OCI-LY3 (cell line): ENCODE results near the gene KIAA1210.

Experiments
- H2AFZ ChIP-seq: fragments of 200-600, 300-600 bp; shearing (Covaris generic); 2 replicates; pipeline ENCODE4 v1.6.0; 2014; ENCODE audit warnings: antibody characterized with exemption, low read depth, low read length
- H3K27ac ChIP-seq: fragments of 200-600, 300-600 bp; sonication (generic); 2 replicates; pipeline ENCODE4 v1.5.1; 2014; ENCODE audit warnings: mild to moderate bottlenecking, low read length, moderate library complexity, mixed read lengths
- H3K27me3 ChIP-seq: fragments of 200-600, 300-600 bp; sonication (generic); 2 replicates; pipeline ENCODE4 v1.6.1; 2014; ENCODE audit warnings: low read depth, low read length, mixed read lengths
- H3K36me3 ChIP-seq: fragments of 200-600, 300-600 bp; sonication (generic); replicated peaks from 2 replicates; pipeline ENCODE3; 2014; ENCODE audit warnings: low read depth, low read length, mixed read lengths
- H3K4me1 ChIP-seq: fragments of 300-600, 200-600 bp; sonication (generic); 2 replicates; pipeline ENCODE4 v1.6.1; 2014; ENCODE audit warnings: low read length, mixed read lengths
- H3K4me2 ChIP-seq: fragments of 200-600, 300-600 bp; sonication (generic); 2 replicates; pipeline ENCODE4 v1.6.1; 2014; ENCODE audit warnings: low read length, mixed read lengths
- H3K4me3 ChIP-seq: fragments of 300-600, 200-600 bp; sonication (generic); 2 replicates; pipeline ENCODE4 v1.5.1; 2014; ENCODE audit warnings: antibody characterized with exemption, mild to moderate bottlenecking, low read length, moderate library complexity
- H3K79me2 ChIP-seq: fragments of 300-600, 200-600 bp; shearing (Covaris generic); 2 replicates; pipeline ENCODE4 v1.6.1; 2014; ENCODE audit warnings: mild to moderate bottlenecking, low read length, mixed read lengths
- H3K9ac ChIP-seq: fragments of 300-600, 200-600 bp; shearing (Covaris generic); 2 replicates; pipeline ENCODE4 v1.6.0; 2014; ENCODE audit warnings: mild to moderate bottlenecking, low read length, moderate library complexity
- H3K9me3 ChIP-seq: fragments of 200-600, 300-600 bp; shearing (Covaris generic); 2 replicates; pipeline ENCODE4 v1.6.1; 2014; ENCODE audit warnings: low read length, mixed read lengths; ENCODE audit not compliant: insufficient read depth
- H4K20me1 ChIP-seq: fragments of 200-600, 300-600 bp; sonication (generic); 2 replicates; pipeline ENCODE4 v1.6.1; 2016; ENCODE audit warnings: low read length, mixed read lengths; ENCODE audit not compliant: insufficient read depth
- EZH2phosphoT487 ChIP-seq: fragments of 200-600 bp; shearing (Covaris generic); IDR thresholded peaks from 2 replicates; pipeline ENCODE4 v1.6.1; 2018; ENCODE audit warnings: antibody characterized with exemption, mixed run types, low read depth
- TF ChIP-seq, protein P1 (sequence below): fragments of 200-600, 300-600 bp; sonication (generic); IDR thresholded peaks from 2 replicates; pipeline ENCODE4 v1.5.1; 2014; ENCODE audit warnings: antibody characterized with exemption, low read length, low read depth

The KIAA1210 gene

DNA sequence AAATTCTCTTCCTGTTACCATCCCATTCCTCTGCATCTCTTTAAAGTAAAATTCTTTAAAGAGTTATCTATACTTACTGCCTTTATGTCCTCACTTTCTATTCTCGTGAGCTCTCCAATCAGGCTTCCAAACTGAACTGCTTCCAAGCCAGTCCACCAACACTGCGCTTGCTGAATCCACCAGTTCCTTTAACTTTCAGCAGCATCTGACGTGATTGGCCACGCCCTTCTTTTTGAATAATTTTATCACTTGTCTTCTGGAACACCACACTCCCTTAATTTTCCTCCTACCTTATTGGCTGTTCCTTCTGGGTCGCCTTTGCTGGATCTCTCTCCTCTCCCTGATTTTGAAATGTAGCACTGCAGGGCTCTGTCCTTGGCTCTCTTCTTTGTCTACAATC, at the start of gene KIAA1210:
Gene KIAA1210 (minus strand): TSS at position 163 of the 400 bp plus-strand sequence. CDS start 4,170 bp downstream, outside the sequence.
- Histone ChIP-seq H3K9ac (no peak within 1 kb of the TSS), H3K27me3 (no peaks in the 10 kb centered on the region), H4K20me1 (no peaks in the 10 kb centered on the region), H3K79me2 (no peaks in the 10 kb centered on the region), H3K4me1 (no peaks in the 10 kb centered on the region; the same call in 1 of the 2 replicates), H3K4me3 (no peak within 1 kb of the TSS), H3K4me2 (no peak within 1 kb of the TSS), H3K36me3 (no peaks in the 10 kb centered on the region), H3K9me3 (no peaks in the 10 kb centered on the region), H2AFZ (no peak within 1 kb of the TSS), H3K27ac (no peak within 1 kb of the TSS)
- TF ChIP-seq, protein P1, sequence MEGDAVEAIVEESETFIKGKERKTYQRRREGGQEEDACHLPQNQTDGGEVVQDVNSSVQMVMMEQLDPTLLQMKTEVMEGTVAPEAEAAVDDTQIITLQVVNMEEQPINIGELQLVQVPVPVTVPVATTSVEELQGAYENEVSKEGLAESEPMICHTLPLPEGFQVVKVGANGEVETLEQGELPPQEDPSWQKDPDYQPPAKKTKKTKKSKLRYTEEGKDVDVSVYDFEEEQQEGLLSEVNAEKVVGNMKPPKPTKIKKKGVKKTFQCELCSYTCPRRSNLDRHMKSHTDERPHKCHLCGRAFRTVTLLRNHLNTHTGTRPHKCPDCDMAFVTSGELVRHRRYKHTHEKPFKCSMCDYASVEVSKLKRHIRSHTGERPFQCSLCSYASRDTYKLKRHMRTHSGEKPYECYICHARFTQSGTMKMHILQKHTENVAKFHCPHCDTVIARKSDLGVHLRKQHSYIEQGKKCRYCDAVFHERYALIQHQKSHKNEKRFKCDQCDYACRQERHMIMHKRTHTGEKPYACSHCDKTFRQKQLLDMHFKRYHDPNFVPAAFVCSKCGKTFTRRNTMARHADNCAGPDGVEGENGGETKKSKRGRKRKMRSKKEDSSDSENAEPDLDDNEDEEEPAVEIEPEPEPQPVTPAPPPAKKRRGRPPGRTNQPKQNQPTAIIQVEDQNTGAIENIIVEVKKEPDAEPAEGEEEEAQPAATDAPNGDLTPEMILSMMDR = no peak
- no peak for TF ChIP-seq EZH2phosphoT487

DNA sequence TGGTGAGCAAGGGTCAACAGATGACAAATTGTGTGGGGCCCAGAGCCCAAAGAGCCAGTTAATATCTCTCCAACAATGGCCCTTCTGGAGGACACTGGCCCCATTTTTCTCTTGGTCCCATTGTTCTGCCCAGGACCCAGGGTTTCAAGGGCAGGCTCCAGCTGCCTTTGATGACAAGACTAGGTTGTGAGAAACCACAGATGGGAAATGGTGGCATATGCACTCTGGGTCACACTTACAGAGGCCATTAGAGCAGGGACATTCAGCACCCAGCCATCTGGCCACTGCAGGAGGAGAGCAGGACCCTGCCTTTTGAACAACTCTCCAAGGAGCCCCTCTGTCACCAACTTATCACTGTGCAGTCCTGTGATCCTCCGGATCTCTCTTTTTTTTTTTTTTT, 49.7 kb upstream of the KIAA1210 start:
- Histone ChIP-seq H3K36me3 (no peaks in the 10 kb centered on the region), H3K4me3 (no peak overlapping the region), H4K20me1 (no peaks in the 10 kb centered on the region), H3K27ac (no peak overlapping the region), H3K9me3 (no peaks in the 10 kb centered on the region), H3K4me2 (no peak overlapping the region), H3K79me2 (no peaks in the 10 kb centered on the region), H2AFZ (no peak overlapping the region), H3K4me1 (no peaks in the 10 kb centered on the region), H3K27me3 (no peaks in the 10 kb centered on the region), H3K9ac (no peak overlapping the region)
- TF ChIP-seq, protein P1 = no peak
- no peak for TF ChIP-seq EZH2phosphoT487

- H3K79me2 ChIP-seq = no peaks in the 10 kb centered on the region
- H4K20me1 ChIP-seq = no peaks in the 10 kb centered on the region
- TF ChIP-seq EZH2phosphoT487 = no peak
- TF ChIP-seq, protein P1 = no peak
- no peak overlapping the region for H3K4me3 ChIP-seq
- no peaks in the 10 kb centered on the region for H3K27me3 ChIP-seq
- H3K4me1 ChIP-seq = no peaks in the 10 kb centered on the region
- H3K4me2 ChIP-seq = no peak overlapping the region
- no peak overlapping the region for H3K27ac ChIP-seq
- no peaks in the 10 kb centered on the region for H3K9me3 ChIP-seq
- H2AFZ ChIP-seq = no peak overlapping the region
- no peaks in the 10 kb centered on the region for H3K36me3 ChIP-seq
- H3K9ac ChIP-seq = no peak overlapping the region
Measured at GRCh38 chrX:119174900-119175299, 47.3 kb upstream of the KIAA1210 start.

- H3K9me3 ChIP-seq = no peaks in the 10 kb centered on the region
- no peak for TF ChIP-seq EZH2phosphoT487
- TF ChIP-seq, protein P1 = no peak
- H3K4me3 ChIP-seq = no peak overlapping the region
- no peaks in the 10 kb centered on the region for H3K4me1 ChIP-seq
- no peak overlapping the region for H2AFZ ChIP-seq
- H3K36me3 ChIP-seq = no peaks in the 10 kb centered on the region
- H3K9ac ChIP-seq = no peak overlapping the region
- H3K4me2 ChIP-seq = no peak overlapping the region
- H4K20me1 ChIP-seq = no peaks in the 10 kb centered on the region
- H3K79me2 ChIP-seq = no peaks in the 10 kb centered on the region
- H3K27me3 ChIP-seq = peaks cover 24% of the 10 kb centered on the region
- H3K27ac ChIP-seq = no peak overlapping the region
Measured at GRCh38 chrX:119168104-119168503, 40.5 kb upstream of the KIAA1210 start.
